K562 (cell line): ENCODE measurements around the gene PPP1CA. TPM values are rescaled to one million over a fixed set of nuclear protein-coding genes. Genes with fewer than 3 reads are reported as not detected.

ENCODE experiments used
- ATAC-seq: fragments of 200-7000 bp; cut with Tn5 transposase; 3 replicates; pipeline ENCODE4 v1.9.1; 2020; ENCODE audit warnings: moderate library complexity
- BruUV-seq: library from RNA; stranded (reverse); fragments of 400-500 nt; replicated peaks from 2 replicates; lab custom pipeline; 2021; lab: Mats Ljungman, UMichigan
- CTCF ChIA-PET: fragments of 300-600 bp; formaldehyde crosslinking; extraction: SDS; loops from one replicate; lab custom pipeline; 2021; ENCODE audit warnings: low intra/inter-chr PET ratio; lab: Yijun Ruan, JAX
- POLR2A ChIA-PET: fragments of 300-600, 350-650 bp; sonication (Branson Sonifier 250); formaldehyde crosslinking; extraction: SDS; loops from one replicate; lab custom pipeline; 2021; ENCODE audit warnings: antibody characterized with exemption, inconsistent platforms; lab: Yijun Ruan, JAX
- DNase-seq, 4 experiments: peaks; one replicate each; pipeline versions ENCODE4 v3.0.0 to v3.0.0-alpha.2; 2011 to 2018; ENCODE audit warnings: low spot score in 3 of 4, mixed read lengths in 3 of 4; ENCODE audit errors: extremely low read depth in 1 of 4
- FAIRE-seq: peaks from 2 replicates; lab custom pipeline; 2011; peaks lifted over from hg19 to GRCh38; lab: Jason Lieb, UNC
- H2AFZ ChIP-seq: 2 replicates; pipeline ENCODE4 v1.6.0; 2011; ENCODE audit warnings: low read depth, low read length, control low read depth, inconsistent platforms
- H3K27ac ChIP-seq: fragments of 200-600 bp; 3 replicates; pipeline ENCODE4 v1.8.0; 2011; ENCODE audit warnings: low read depth, mild to moderate bottlenecking, control low read depth, inconsistent platforms, low read length, moderate library complexity, mixed read lengths; ENCODE audit errors: extremely low read depth
- H3K27me3 ChIP-seq, 2 experiments: fragments of 300-600 bp in 1 of 2; 2 replicates in 1 of 2; 3 replicates in 1 of 2; pipeline versions ENCODE4 v1.6.0 to v1.8.0; 2011; ENCODE audit warnings: inconsistent platforms in 2 of 2, low read length in 2 of 2, mild to moderate bottlenecking in 1 of 2, mixed read lengths in 1 of 2, moderate library complexity in 1 of 2; ENCODE audit not compliant: control insufficient read depth in 2 of 2, insufficient read depth in 2 of 2
- H3K36me3 ChIP-seq: fragments of 300-600 bp; 3 replicates; pipeline ENCODE4 v1.8.0; 2011; ENCODE audit warnings: mild to moderate bottlenecking, low read length, inconsistent platforms; ENCODE audit not compliant: control insufficient read depth, insufficient read depth
- H3K4me1 ChIP-seq, 2 experiments: fragments of 200-600 bp in 1 of 2; replicated peaks in 1 of 2; 2 replicates in 1 of 2; 3 replicates in 1 of 2; pipeline versions ENCODE4 v1.5.1 to v1.8.0; 2011; ENCODE audit warnings: inconsistent platforms in 2 of 2, low read length in 2 of 2, mild to moderate bottlenecking in 1 of 2, mixed read lengths in 1 of 2, moderate library complexity in 1 of 2; ENCODE audit not compliant: control insufficient read depth in 2 of 2, insufficient read depth in 2 of 2
- H3K4me2 ChIP-seq: 2 replicates; pipeline ENCODE4 v1.6.1; 2011; ENCODE audit warnings: low read length, control low read depth, inconsistent platforms, mixed read lengths; ENCODE audit not compliant: insufficient read depth
- H3K4me3 ChIP-seq: fragments of 200-600 bp; sonication (generic), shearing (Covaris generic); 2 replicates; pipeline ENCODE4 v1.5.1; 2016; ENCODE audit warnings: control low read depth, inconsistent platforms
- H3K79me2 ChIP-seq: fragments of 200-600 bp; 3 replicates; pipeline ENCODE4 v1.8.0; 2011; ENCODE audit warnings: low read length, inconsistent platforms; ENCODE audit not compliant: control insufficient read depth, insufficient read depth
- H3K9ac ChIP-seq, 2 experiments: 2 replicates each; pipeline versions ENCODE4 v1.6.0 to v1.6.1; 2011; ENCODE audit warnings: low read depth in 2 of 2, low read length in 2 of 2, control low read depth in 1 of 2, inconsistent platforms in 1 of 2, mild to moderate bottlenecking in 1 of 2, mixed read lengths in 1 of 2; ENCODE audit not compliant: insufficient read depth in 1 of 2
- H3K9me1 ChIP-seq: one replicate; pipeline ENCODE4 v1.6.0; 2011; ENCODE audit warnings: inconsistent platforms, mild to moderate bottlenecking, low read length, moderate library complexity; ENCODE audit not compliant: control insufficient read depth, insufficient read depth
- H3K9me3 ChIP-seq: replicated peaks from 2 replicates; pipeline ENCODE4 v1.5.1; 2011; ENCODE audit warnings: low read depth, low read length, inconsistent platforms; ENCODE audit not compliant: control insufficient read depth, insufficient read depth
- H4K20me1 ChIP-seq: replicated peaks from 2 replicates; pipeline ENCODE4 v1.6.1; 2011; ENCODE audit warnings: low read length, inconsistent platforms, mixed read lengths; ENCODE audit not compliant: control insufficient read depth, insufficient read depth
- ATF7 ChIP-seq: fragments of 450-650 bp; IDR thresholded peaks from 2 replicates; pipeline ENCODE4 v1.7.1; 2014; ENCODE audit warnings: mild to moderate bottlenecking, moderate library complexity
- CBFA2T2 ChIP-seq: fragments of 450-650 bp; conservative IDR thresholded peaks from 2 replicates; pipeline ENCODE4 v1.6.1; 2017; ENCODE audit warnings: mild to moderate bottlenecking
- CBX3 ChIP-seq, 2 experiments: IDR thresholded peaks; 1 replicate in 1 of 2; 2 replicates in 1 of 2; pipeline ENCODE4 v1.6.1; 2012; ENCODE audit warnings: inconsistent platforms in 2 of 2, low read length in 2 of 2, borderline replicate concordance in 1 of 2, control low read depth in 1 of 2
- ESRRA ChIP-seq: fragments of 450-650 bp; IDR thresholded peaks from 2 replicates; pipeline ENCODE4 v1.6.1; 2014; ENCODE audit warnings: low read depth, mild to moderate bottlenecking, moderate library complexity, borderline replicate concordance
- GTF2E2 ChIP-seq: fragments of 200-800 bp; sonication (Bioruptor generic); IDR thresholded peaks from 2 replicates; pipeline ENCODE4 v1.6.1; 2016; ENCODE audit warnings: missing genetic modification characterization, missing compliant biosample characterization
- KDM5B ChIP-seq: fragments of 200-600 bp; sonication (generic); IDR thresholded peaks from 2 replicates; pipeline ENCODE4 v1.6.1; 2012; ENCODE audit warnings: low read depth, mild to moderate bottlenecking, moderate library complexity, low read length, control low read depth, inconsistent platforms; ENCODE audit not compliant: insufficient replicate concordance
- SREBF1 ChIP-seq: fragments of 150-350 bp; IDR thresholded peaks from 2 replicates; pipeline ENCODE4 v1.6.1; 2014; ENCODE audit warnings: antibody characterized with exemption, low read depth, low read length, borderline replicate concordance
- TCF7L2 ChIP-seq: fragments of 150-350 bp; IDR thresholded peaks from 2 replicates; pipeline ENCODE4 v1.6.1; 2016; ENCODE audit warnings: low read depth, mild to moderate bottlenecking, low read length, moderate library complexity
- TEAD4 ChIP-seq, 2 experiments: sonication (generic) in 1 of 2; formaldehyde crosslinking in 1 of 2; IDR thresholded peaks; 2 replicates each; pipeline versions ENCODE4 v1.6.1 to v1.8.0; 2012 to 2022; ENCODE audit warnings: borderline replicate concordance in 1 of 2, inconsistent platforms in 1 of 2, low read length in 1 of 2, mild to moderate bottlenecking in 1 of 2, missing genetic modification reagents in 1 of 2
- TOE1 ChIP-seq, 2 experiments: fragments of 450-650 bp in 1 of 2; sonication (generic) in 1 of 2; formaldehyde crosslinking in 1 of 2; IDR thresholded peaks; 2 replicates each; pipeline versions ENCODE4 v1.7.1 to v1.8.0; 2016 to 2022; ENCODE audit warnings: borderline replicate concordance in 2 of 2, mild to moderate bottlenecking in 2 of 2, antibody characterized with exemption in 1 of 2, inconsistent platforms in 1 of 2, low read depth in 1 of 2, missing genetic modification reagents in 1 of 2, moderate library complexity in 1 of 2
- ZFPM2 ChIP-seq: fragments of 250-450 bp; sonication (Bioruptor Pico); IDR thresholded peaks from 2 replicates; pipeline ENCODE4 v1.5.1; 2022; ENCODE audit warnings: mild to moderate bottlenecking
- ZNF239 ChIP-seq: fragments of 250-450 bp; sonication (Bioruptor Pico); IDR thresholded peaks from 2 replicates; pipeline ENCODE4 v1.4.0; 2020; ENCODE audit warnings: mild to moderate bottlenecking
- WGBS: fragments of 100-300 bp; shearing (Covaris generic); methylation state at CpG from one replicate; pipeline ENCODE4 v1.1.6; 2016; ENCODE audit warnings: low coverage, mixed read lengths; ENCODE audit not compliant: insufficient coverage; ENCODE audit errors: missing lambda C conversion rate; 5-methylcytosine and 5-hydroxymethylcytosine counted together
- in situ Hi-C: fragments of 300-500 bp; cut with MboI; formaldehyde crosslinking; loops from 4 replicates; pipeline ENCODE4 v1.15.0; 2018; ENCODE audit warnings: inconsistent platforms, mixed read lengths
- intact Hi-C: fragments of 100-400 bp; cut with micrococcal nuclease; formaldehyde crosslinking; loops from 2 replicates; pipeline ENCODE4 v1.14.2; 2022
- polyA plus RNA-seq, 8 experiments: library from polyadenylated mRNA; depleted of rRNA in 4 of 8; stranded (reverse) in 5 of 8; unstranded in 3 of 8; fragments of >200 nt; fragmentation: Nextera tagmentation in 2 of 8; fragmentation: Illumina TruSeq in 1 of 8; extraction: Ambion mirVana in 2 of 8; extraction: Trizol in 1 of 8; gene quantifications; 2 replicates each; pipeline versions ENCODE4 v1.2.1 to v1.2.3, GENCODE V29; 2011 to 2014; ENCODE audit warnings: inconsistent platforms in 1 of 8, missing spikeins in 1 of 8
- total RNA-seq, 7 experiments: library from RNA; depleted of rRNA in 6 of 7; stranded (reverse); fragments of >200 nt in 6 of 7; fragmentation: Illumina TruSeq in 2 of 7; extraction: Trizol in 2 of 7; gene quantifications; 2 replicates each; pipeline versions ENCODE4 v1.2.1 to v1.2.3, GENCODE V29; 2011 to 2021; ENCODE audit warnings: low replicate concordance in 1 of 7
- TF ChIP-seq, protein P1 (sequence below): fragments of 450-650 bp; IDR thresholded peaks from 2 replicates; pipeline ENCODE4 v1.6.1; 2016; ENCODE audit warnings: low read depth, mild to moderate bottlenecking, moderate library complexity
- TF ChIP-seq, protein P2 (sequence below): fragments of 450-650 bp; IDR thresholded peaks from 2 replicates; pipeline ENCODE4 v1.6.1; 2018; ENCODE audit not compliant: partially characterized antibody

PPP1CA gene
- total and polyA plus RNA-seq, 9 of the 15 experiments (the other 6 are each of a cell fraction or from before 2014, with no cell fraction given), result 18.2 to 242 (median 188) TPM

DNA sequence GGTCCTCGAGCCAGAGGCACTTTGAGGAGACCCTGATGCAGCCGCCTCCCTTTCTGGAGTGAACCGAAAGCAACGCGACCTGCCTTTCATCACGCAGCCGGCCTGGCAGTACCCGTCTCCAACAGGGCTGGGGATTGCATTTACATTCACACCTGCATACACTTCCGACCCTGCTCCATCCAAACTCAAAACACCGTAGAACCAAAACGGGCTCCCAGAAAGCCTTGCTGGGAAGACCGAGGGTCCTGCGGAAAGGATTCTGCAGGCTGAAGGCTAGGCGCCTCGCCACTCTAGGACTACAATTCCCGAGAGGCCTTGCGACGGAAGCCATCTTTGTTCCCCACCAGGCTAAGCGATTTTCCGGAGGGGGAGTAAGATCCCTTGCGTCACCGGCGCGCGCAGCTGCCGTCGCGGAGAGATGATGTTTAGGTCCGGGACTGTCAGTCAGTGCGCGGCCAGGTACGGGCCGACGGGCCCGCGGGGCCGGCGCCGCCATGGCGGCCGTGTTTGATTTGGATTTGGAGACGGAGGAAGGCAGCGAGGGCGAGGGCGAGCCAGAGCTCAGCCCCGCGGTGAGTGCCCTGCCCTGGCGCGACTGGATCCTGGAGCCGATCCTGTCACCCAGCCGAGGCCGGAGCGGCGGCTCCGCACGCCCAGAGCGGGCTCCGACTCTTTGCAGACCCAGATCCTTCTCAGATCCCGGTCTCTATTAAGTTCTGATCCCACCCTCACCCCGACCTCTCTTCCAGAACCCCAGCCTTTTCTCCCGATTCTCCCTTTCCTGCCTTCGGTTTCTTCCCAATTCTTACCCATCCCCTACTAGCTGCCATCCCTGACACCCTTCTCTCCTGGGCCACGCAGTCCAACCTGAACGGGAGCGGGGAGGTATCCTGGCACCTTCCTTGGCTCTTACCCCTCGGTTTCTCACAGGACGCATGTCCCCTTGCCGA, 26.7 kb upstream of the PPP1CA start, which contains the start of gene RPS6KB2:
Gene RPS6KB2 (plus strand): TSS at position 443 of the 950 bp plus-strand sequence. CDS start 52 bp downstream, at position 495.
- FAIRE-seq, result peak; percentile 96
- intact Hi-C loops, result loop anchor here (5.0 kb wide), 1 partner anchor 79 kb away; the partner anchor contains the start of genes CDK2AP2 and PITPNM1
- CTCF ChIA-PET, result interaction anchor here (1.6 kb wide), 1 partner anchor 27 kb away, joined by 3 read pairs; no protein-coding TSS in a partner anchor
- TF ChIP-seq, protein P1, sequence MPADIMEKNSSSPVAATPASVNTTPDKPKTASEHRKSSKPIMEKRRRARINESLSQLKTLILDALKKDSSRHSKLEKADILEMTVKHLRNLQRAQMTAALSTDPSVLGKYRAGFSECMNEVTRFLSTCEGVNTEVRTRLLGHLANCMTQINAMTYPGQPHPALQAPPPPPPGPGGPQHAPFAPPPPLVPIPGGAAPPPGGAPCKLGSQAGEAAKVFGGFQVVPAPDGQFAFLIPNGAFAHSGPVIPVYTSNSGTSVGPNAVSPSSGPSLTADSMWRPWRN, result no peak
- TF ChIP-seq CBX3 (IDR thresholded peaks at IDR 0.05; ENCODE audit: borderline replicate concordance in 1 of 2, low read length in 2 of 2), result peak in 1 of 2 experiments; percentile 13; a peak in 1 of 3 replicates
- no peak for TF ChIP-seq ZFPM2
- TF ChIP-seq ZNF239, result no peak
- TF ChIP-seq GTF2E2 (tag), result peak; percentile 47; the same call in 1 of the 2 replicates
- TF ChIP-seq SREBF1, result peak; percentile 72
- TF ChIP-seq ATF7, result peak; percentile 92
- TF ChIP-seq, protein P2, sequence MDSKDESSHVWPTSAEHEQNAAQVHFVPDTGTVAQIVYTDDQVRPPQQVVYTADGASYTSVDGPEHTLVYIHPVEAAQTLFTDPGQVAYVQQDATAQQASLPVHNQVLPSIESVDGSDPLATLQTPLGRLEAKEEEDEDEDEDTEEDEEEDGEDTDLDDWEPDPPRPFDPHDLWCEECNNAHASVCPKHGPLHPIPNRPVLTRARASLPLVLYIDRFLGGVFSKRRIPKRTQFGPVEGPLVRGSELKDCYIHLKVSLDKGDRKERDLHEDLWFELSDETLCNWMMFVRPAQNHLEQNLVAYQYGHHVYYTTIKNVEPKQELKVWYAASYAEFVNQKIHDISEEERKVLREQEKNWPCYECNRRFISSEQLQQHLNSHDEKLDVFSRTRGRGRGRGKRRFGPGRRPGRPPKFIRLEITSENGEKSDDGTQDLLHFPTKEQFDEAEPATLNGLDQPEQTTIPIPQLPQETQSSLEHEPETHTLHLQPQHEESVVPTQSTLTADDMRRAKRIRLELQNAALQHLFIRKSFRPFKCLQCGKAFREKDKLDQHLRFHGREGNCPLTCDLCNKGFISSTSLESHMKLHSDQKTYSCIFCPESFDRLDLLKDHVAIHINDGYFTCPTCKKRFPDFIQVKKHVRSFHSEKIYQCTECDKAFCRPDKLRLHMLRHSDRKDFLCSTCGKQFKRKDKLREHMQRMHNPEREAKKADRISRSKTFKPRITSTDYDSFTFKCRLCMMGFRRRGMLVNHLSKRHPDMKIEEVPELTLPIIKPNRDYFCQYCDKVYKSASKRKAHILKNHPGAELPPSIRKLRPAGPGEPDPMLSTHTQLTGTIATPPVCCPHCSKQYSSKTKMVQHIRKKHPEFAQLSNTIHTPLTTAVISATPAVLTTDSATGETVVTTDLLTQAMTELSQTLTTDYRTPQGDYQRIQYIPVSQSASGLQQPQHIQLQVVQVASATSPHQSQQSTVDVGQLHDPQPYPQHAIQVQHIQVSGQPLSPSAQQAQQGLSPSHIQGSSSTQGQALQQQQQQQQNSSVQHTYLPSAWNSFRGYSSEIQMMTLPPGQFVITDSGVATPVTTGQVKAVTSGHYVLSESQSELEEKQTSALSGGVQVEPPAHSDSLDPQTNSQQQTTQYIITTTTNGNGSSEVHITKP, result peak; percentile 64
- no peak for TF ChIP-seq TOE1 (IDR thresholded peaks at IDR 0.05; ENCODE audit: borderline replicate concordance)
- no peak for TF ChIP-seq TOE1 (CRISPR knock-in tag; IDR thresholded peaks at IDR 0.05; ENCODE audit: borderline replicate concordance, low read depth)
- peak; percentile 95 for TF ChIP-seq KDM5B
- TF ChIP-seq TCF7L2, result no peak
- TF ChIP-seq ESRRA, result no peak
- no peak for TF ChIP-seq CBFA2T2
- TF ChIP-seq TEAD4 (IDR thresholded peaks at IDR 0.05; ENCODE audit: low read length), result no peak
- no peak for TF ChIP-seq TEAD4 (CRISPR knock-in tag; IDR thresholded peaks at IDR 0.05; ENCODE audit: borderline replicate concordance)

More for the DNA sequence above, 26.7 kb upstream of the PPP1CA start, which contains the start of gene RPS6KB2:
- Histone ChIP-seq H3K4me2 (peak within 1 kb of the TSS; percentile 93), H3K9me3 (no peaks in the 10 kb centered on the region), H2AFZ (peak within 1 kb of the TSS; percentile 93), H3K27me3 (no peaks in the 10 kb centered on the region), H3K9me1 (peaks cover 4% of the 10 kb centered on the region), H3K4me3 (peak within 1 kb of the TSS; percentile 83), H3K27ac (peak within 1 kb of the TSS; percentile 78), H4K20me1 (no peaks in the 10 kb centered on the region), H3K79me2 (peaks cover 25% of the 10 kb centered on the region), H3K9ac (peak within 1 kb of the TSS; percentile 91 to 97), H3K36me3 (peaks cover 41% of the 10 kb centered on the region; the same call in 2 of the 3 replicates), H3K4me1 (peaks cover 9 to 43% of the 10 kb centered on the region in 2 experiments; a peak in 4 of 5 replicates)
- BruUV-seq, result no TSS peak
- DNase-seq (peak; percentile 96 to 99 (median 98)), ATAC-seq (peak; percentile 92)
- WGBS, result 7% methylated on average over 63 of the region's 68 CpGs
- in situ Hi-C loops, result no loop called here
- POLR2A ChIA-PET, result interaction anchor here (0.6 to 3.6 kb wide), 9 partner anchors 8 to 200 kb away, joined by 3 to 21 read pairs (median 3); partner anchors contain the start of gene PTPRCAP
